Measurements from ENCODE around the gene ALK.
"Not testable (repeated sequence)": the region's sequence is repeated elsewhere in the genome, so short reads cannot be mapped to it uniquely, and the experiment has no call there.

ALK gene

GRCh38 chr2:29837925-29838324 is 83.5 kb downstream of the ALK start:
- no peak for ATAC-seq
- Mint-ChIP-seq H3K36me3 (no peaks in the 10 kb centered on the region), H3K4me1 (no peaks in the 10 kb centered on the region), H3K9me3 (peaks cover 6% of the 10 kb centered on the region), H3K4me3 (no peak overlapping the region), H3K27ac (no peak overlapping the region)
- no peak for DNase-seq (ENCODE audit: low spot score in 2 of 2)

- Mint-ChIP-seq H3K4me3 (no peak overlapping the region), H3K4me1 (no peaks in the 10 kb centered on the region), H3K27ac (no peak overlapping the region), H3K36me3 (no peaks in the 10 kb centered on the region), H3K9me3 (peaks cover 8% of the 10 kb centered on the region)
- DNase-seq (ENCODE audit: low spot score in 2 of 2) (no peak), ATAC-seq (no peak)
These were observed 86.8 kb downstream of the ALK start for GRCh38 chr2:29834624-29835023.

DNA sequence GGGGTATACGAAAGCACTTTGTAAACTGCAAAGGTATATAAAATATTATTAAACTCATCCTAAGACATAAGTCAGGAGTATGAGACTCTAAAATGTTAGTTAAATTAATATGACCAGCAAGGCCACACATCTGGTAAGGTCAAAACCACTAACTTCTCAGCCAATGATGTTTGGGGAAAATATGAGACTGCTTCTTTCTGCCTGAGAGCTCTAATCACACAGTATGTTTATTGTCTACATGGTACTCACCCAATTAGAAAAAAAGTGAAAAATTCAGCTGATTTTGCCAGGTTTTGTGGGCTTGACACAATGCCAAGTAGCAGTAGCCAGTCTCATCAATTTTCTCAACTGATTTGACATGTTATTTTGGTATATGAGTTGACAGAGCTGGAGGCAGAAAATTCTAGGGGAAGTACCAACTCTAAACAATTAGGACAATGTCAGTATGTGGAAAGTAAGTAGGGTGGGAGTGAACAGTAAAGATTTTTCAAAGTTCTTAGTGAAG is 87.3 kb downstream of the ALK start:
- Mint-ChIP-seq H3K36me3 (no peaks in the 10 kb centered on the region), H3K4me1 (no peaks in the 10 kb centered on the region), H3K4me3 (no peak overlapping the region), H3K27ac (no peak overlapping the region), H3K9me3 (peaks cover 8% of the 10 kb centered on the region)
- DNase-seq (ENCODE audit: low spot score in 2 of 2), result no peak
- no peak for ATAC-seq

DNA sequence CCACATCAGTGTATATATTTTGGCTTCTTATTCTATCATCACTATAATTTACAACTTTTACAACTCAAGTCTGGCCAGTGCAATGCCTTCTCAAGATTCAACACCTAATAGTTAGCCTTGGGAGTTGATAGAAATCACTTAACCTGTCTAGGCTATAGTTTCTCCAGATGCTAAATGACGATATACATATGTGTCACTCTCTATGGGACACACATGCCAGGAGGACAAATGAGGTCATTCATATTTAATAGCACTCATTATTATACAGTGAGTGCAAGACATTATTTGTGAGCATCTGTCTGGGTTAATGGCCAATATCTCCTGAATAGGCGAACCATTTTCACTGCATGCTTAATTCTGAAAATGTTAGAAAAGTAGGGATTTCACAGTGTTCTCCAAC is 89.8 kb downstream of the ALK start:
- ATAC-seq (no peak), DNase-seq (ENCODE audit: low spot score in 2 of 2) (no peak)
- peaks cover 3% of the 10 kb centered on the region for H3K9me3 Mint-ChIP-seq
- no peak overlapping the region for H3K27ac Mint-ChIP-seq
- no peak overlapping the region for H3K4me3 Mint-ChIP-seq
- H3K36me3 Mint-ChIP-seq, result no peaks in the 10 kb centered on the region
- no peaks in the 10 kb centered on the region for H3K4me1 Mint-ChIP-seq

- Mint-ChIP-seq H3K4me1 (no peaks in the 10 kb centered on the region), H3K36me3 (no peaks in the 10 kb centered on the region), H3K4me3 (no peak overlapping the region), H3K27ac (no peak overlapping the region), H3K9me3 (peaks cover 3% of the 10 kb centered on the region)
- DNase-seq (ENCODE audit: low spot score in 2 of 2) (no peak), ATAC-seq (no peak)
These were observed 91.5 kb downstream of the ALK start for GRCh38 chr2:29829841-29830240.

GRCh38 chr2:29824145-29824544 is 97.2 kb downstream of the ALK start:
- H3K4me1 Mint-ChIP-seq; ATAC-seq; H3K27ac Mint-ChIP-seq; H3K4me3 Mint-ChIP-seq; DNase-seq (ENCODE audit: low spot score in 2 of 2); H3K9me3 Mint-ChIP-seq; H3K36me3 Mint-ChIP-seq: not testable (repeated sequence)

- no peak for DNase-seq (ENCODE audit: low spot score in 2 of 2)
- H3K27ac Mint-ChIP-seq, result no peak overlapping the region
- no peak for ATAC-seq
- H3K4me1 Mint-ChIP-seq, result no peaks in the 10 kb centered on the region
- no peak overlapping the region for H3K4me3 Mint-ChIP-seq
- H3K9me3 Mint-ChIP-seq, result no peaks in the 10 kb centered on the region
- no peaks in the 10 kb centered on the region for H3K36me3 Mint-ChIP-seq
These were observed 99.8 kb downstream of the ALK start for GRCh38 chr2:29821591-29821990.

GRCh38 chr2:29819570-29819969 is 101.8 kb downstream of the ALK start:
- H3K4me1 Mint-ChIP-seq, result no peaks in the 10 kb centered on the region
- H3K9me3 Mint-ChIP-seq, result no peaks in the 10 kb centered on the region
- no peak for ATAC-seq
- no peaks in the 10 kb centered on the region for H3K36me3 Mint-ChIP-seq
- DNase-seq (ENCODE audit: low spot score in 2 of 2), result no peak
- no peak overlapping the region for H3K4me3 Mint-ChIP-seq
- H3K27ac Mint-ChIP-seq, result no peak overlapping the region

- DNase-seq (ENCODE audit: low spot score in 2 of 2), result no peak
- ATAC-seq, result no peak
- Mint-ChIP-seq H3K9me3 (no peaks in the 10 kb centered on the region), H3K4me3 (no peak overlapping the region), H3K4me1 (no peaks in the 10 kb centered on the region), H3K36me3 (no peaks in the 10 kb centered on the region), H3K27ac (no peak overlapping the region)
These were observed 103.3 kb downstream of the ALK start for GRCh38 chr2:29817801-29818680.

- Mint-ChIP-seq H3K4me1 (no peaks in the 10 kb centered on the region), H3K4me3 (no peak overlapping the region), H3K9me3 (no peaks in the 10 kb centered on the region), H3K36me3 (no peaks in the 10 kb centered on the region), H3K27ac (no peak overlapping the region)
- no peak for ATAC-seq
- no peak for DNase-seq (ENCODE audit: low spot score in 2 of 2)
These were observed 104.1 kb downstream of the ALK start for GRCh38 chr2:29817299-29817698.

GRCh38 chr2:29816651-29817050 is 104.7 kb downstream of the ALK start:
- Mint-ChIP-seq H3K4me1 (no peaks in the 10 kb centered on the region), H3K27ac (no peak overlapping the region), H3K9me3 (no peaks in the 10 kb centered on the region), H3K4me3 (no peak overlapping the region), H3K36me3 (no peaks in the 10 kb centered on the region)
- no peak for DNase-seq (ENCODE audit: low spot score in 2 of 2)
- no peak for ATAC-seq

GRCh38 chr2:29811378-29811777 is 110.0 kb downstream of the ALK start:
- Mint-ChIP-seq H3K27ac (no peak overlapping the region), H3K4me1 (no peaks in the 10 kb centered on the region), H3K9me3 (no peaks in the 10 kb centered on the region), H3K4me3 (no peak overlapping the region), H3K36me3 (no peaks in the 10 kb centered on the region)
- ATAC-seq (no peak), DNase-seq (ENCODE audit: low spot score in 2 of 2) (no peak)

DNA sequence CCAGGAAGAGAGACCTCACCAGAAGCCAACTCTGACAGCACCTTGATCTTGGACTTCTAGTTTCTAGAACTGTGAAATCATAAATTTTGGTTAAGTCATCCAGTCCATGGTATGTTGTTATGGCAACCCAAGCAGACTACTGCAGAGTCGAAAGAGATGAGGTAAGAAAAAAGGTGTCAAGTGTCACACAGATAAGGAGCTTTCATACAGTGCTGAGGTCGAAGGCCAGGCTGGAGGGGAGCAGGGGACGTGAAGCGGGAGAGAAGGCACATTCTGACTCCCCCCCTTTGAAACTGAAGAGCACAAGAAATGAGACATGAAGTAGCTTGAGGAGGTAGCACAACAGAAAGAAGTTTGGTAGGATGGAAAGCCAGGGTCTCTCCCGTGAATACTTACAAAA is 110.4 kb downstream of the ALK start:
- Mint-ChIP-seq H3K27ac (no peak overlapping the region), H3K9me3 (no peaks in the 10 kb centered on the region), H3K4me1 (no peaks in the 10 kb centered on the region), H3K4me3 (no peak overlapping the region), H3K36me3 (no peaks in the 10 kb centered on the region)
- ATAC-seq (no peak), DNase-seq (ENCODE audit: low spot score in 2 of 2) (no peak)

- H3K9me3 Mint-ChIP-seq, result no peaks in the 10 kb centered on the region
- no peak overlapping the region for H3K4me3 Mint-ChIP-seq
- H3K4me1 Mint-ChIP-seq, result no peaks in the 10 kb centered on the region
- H3K36me3 Mint-ChIP-seq, result no peaks in the 10 kb centered on the region
- DNase-seq (ENCODE audit: low spot score in 2 of 2) (no peak), ATAC-seq (no peak)
- H3K27ac Mint-ChIP-seq, result no peak overlapping the region
These were observed 113.1 kb downstream of the ALK start for GRCh38 chr2:29808321-29808720.

DNA sequence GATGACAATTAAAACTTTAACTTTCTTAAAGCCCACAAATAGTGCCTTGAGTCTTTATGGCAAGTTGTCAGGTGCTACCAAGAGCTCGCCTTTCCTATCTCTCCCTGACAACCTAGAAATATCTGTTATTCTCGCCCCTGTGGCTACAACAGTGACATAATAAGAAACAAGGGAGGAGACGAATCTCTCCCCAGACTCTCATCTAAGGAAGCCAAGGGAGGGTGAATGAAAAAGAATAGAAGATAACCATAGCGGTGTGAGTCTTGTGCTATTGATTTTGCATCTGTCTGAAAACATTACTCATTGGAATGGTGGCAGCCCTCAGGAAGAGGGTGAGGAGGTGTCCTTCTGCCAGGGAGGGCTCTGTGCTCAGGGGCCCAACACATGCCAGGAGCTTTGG is 114.3 kb downstream of the ALK start:
- no peaks in the 10 kb centered on the region for H3K4me1 Mint-ChIP-seq
- no peak overlapping the region for H3K4me3 Mint-ChIP-seq
- no peak for DNase-seq (ENCODE audit: low spot score in 2 of 2)
- ATAC-seq, result no peak
- H3K36me3 Mint-ChIP-seq, result no peaks in the 10 kb centered on the region
- no peaks in the 10 kb centered on the region for H3K9me3 Mint-ChIP-seq
- no peak overlapping the region for H3K27ac Mint-ChIP-seq

GRCh38 chr2:29806461-29806860 is 114.9 kb downstream of the ALK start:
- H3K9me3 Mint-ChIP-seq, result no peaks in the 10 kb centered on the region

More at GRCh38 chr2:29806461-29806860, 114.9 kb downstream of the ALK start:
- DNase-seq (ENCODE audit: low spot score in 2 of 2) (no peak), ATAC-seq (no peak)
- Mint-ChIP-seq H3K4me1 (no peaks in the 10 kb centered on the region), H3K27ac (no peak overlapping the region), H3K4me3 (no peak overlapping the region), H3K36me3 (no peaks in the 10 kb centered on the region)

All from stimulated activated effector memory CD8-positive, alpha-beta T cell treated with anti-CD3 and anti-CD28 coated beads, Interleukin-12 subunit alpha, Interleukin-12 subunit beta, amount 100 ng/mL, for 72 hours (primary cell).